ENCODE data around the gene PITX1.
"Not testable (repeated sequence)": the region's sequence is repeated elsewhere in the genome, so short reads cannot be mapped to it uniquely, and the experiment has no call there.

The PITX1 gene

GRCh38 chr5:135033901-135034235, at the start of gene PITX1:
Gene PITX1, minus strand, starts transcription at chr5:135034228. Its CDS starts 347 bp downstream, at chr5:135033881.
- FAIRE-seq = no peak

GRCh38 chr5:135083334-135083733, 49.3 kb upstream of the PITX1 start:
- not testable (repeated sequence) for FAIRE-seq

- FAIRE-seq = no peak
Observed at GRCh38 chr5:135081240-135081639, 47.2 kb upstream of the PITX1 start.

- no peak for FAIRE-seq
Observed at GRCh38 chr5:135079760-135080159, 45.7 kb upstream of the PITX1 start.

GRCh38 chr5:135079099-135079681, 45.2 kb upstream of the PITX1 start:
- FAIRE-seq = no peak

- FAIRE-seq = no peak
Observed at GRCh38 chr5:135076801-135077200, 42.8 kb upstream of the PITX1 start.

GRCh38 chr5:135076051-135076491, 42.0 kb upstream of the PITX1 start:
- FAIRE-seq = no peak

GRCh38 chr5:135075621-135076020, 41.6 kb upstream of the PITX1 start:
- FAIRE-seq = no peak

GRCh38 chr5:135073761-135074345, 39.8 kb upstream of the PITX1 start:
- no peak for FAIRE-seq

GRCh38 chr5:135072387-135073281, 38.6 kb upstream of the PITX1 start:
- no peak for FAIRE-seq

GRCh38 chr5:135071311-135071710, 37.3 kb upstream of the PITX1 start:
- no peak for FAIRE-seq

GRCh38 chr5:135069895-135070657, 36.0 kb upstream of the PITX1 start:
- FAIRE-seq = no peak

GRCh38 chr5:135069016-135069770, 35.2 kb upstream of the PITX1 start:
- FAIRE-seq = no peak

GRCh38 chr5:135067587-135067986, 33.6 kb upstream of the PITX1 start:
- FAIRE-seq = no peak

GRCh38 chr5:135066781-135067180, 32.8 kb upstream of the PITX1 start:
- FAIRE-seq = no peak

GRCh38 chr5:135065306-135066265, 31.6 kb upstream of the PITX1 start:
- no peak for FAIRE-seq

GRCh38 chr5:135064235-135064570, 30.2 kb upstream of the PITX1 start:
- FAIRE-seq = no peak

GRCh38 chr5:135063511-135064234, 29.6 kb upstream of the PITX1 start:
- FAIRE-seq = no peak

GRCh38 chr5:135063056-135063445, 29.0 kb upstream of the PITX1 start:
- FAIRE-seq = no peak

- no peak for FAIRE-seq
Observed at GRCh38 chr5:135062216-135063055, 28.4 kb upstream of the PITX1 start.

Measured in colon (tissue), 2 donors.